B cell (primary cell): ENCODE data around the gene VAV2. TPM values are rescaled to one million over a fixed set of nuclear protein-coding genes. Genes with fewer than 3 reads are reported as not detected.
A peak's percentile ranks its signal among the peaks of the same experiment; 100 is the strongest.

Experiments used
- ATAC-seq: fragments of 200-7000 bp; cut with Tn5 transposase; one replicate; pipeline ENCODE4 v1.10.0; 2021; ENCODE audit warnings: low read depth, mild to moderate bottlenecking, moderate number of reproducible peaks, moderate library complexity
- CTCF ChIA-PET: fragments of 350-600 bp; sonication (Branson Sonifier 250); formaldehyde crosslinking; loops from one replicate; lab custom pipeline; 2021; ENCODE audit warnings: antibody characterized with exemption, inconsistent platforms; lab: Charles Lee
- POLR2A ChIA-PET: fragments of 350-600 bp; sonication (Branson Sonifier 250); formaldehyde crosslinking; loops from one replicate; lab custom pipeline; 2021; ENCODE audit warnings: antibody characterized with exemption; lab: Charles Lee
- DNase-seq: peaks from one replicate; pipeline ENCODE4 v3.0.0; 2013
- H2AFZ ChIP-seq: 2 replicates; pipeline ENCODE4 v1.6.1; 2012; ENCODE audit warnings: mild to moderate bottlenecking, low read depth, low read length; ENCODE audit not compliant: insufficient read depth, poor library complexity, severe bottlenecking
- H3K27ac ChIP-seq, 2 donors: 1 replicate in 1 of 2; 2 replicates in 1 of 2; pipeline ENCODE4 v1.5.1; 2012 to 2013; ENCODE audit warnings: low read length in 2 of 2, mild to moderate bottlenecking in 2 of 2, moderate library complexity in 1 of 2
- H3K27me3 ChIP-seq, 4 experiments: fragments of 200-600 bp in 1 of 4; sonication (generic) in 1 of 4; replicated peaks in 1 of 4; 1 replicate in 2 of 4; 2 replicates in 2 of 4; pipeline versions ENCODE4 v1.6.1 to v1.7.0; 2013 to 2016; ENCODE audit warnings: low read length in 3 of 4, mild to moderate bottlenecking in 2 of 4, mixed read lengths in 1 of 4, moderate library complexity in 1 of 4; ENCODE audit not compliant: insufficient read depth in 4 of 4, control insufficient read depth in 3 of 4; ENCODE audit errors: control extremely low read depth in 1 of 4
- H3K36me3 ChIP-seq, 2 experiments: replicated peaks in 1 of 2; 1 replicate in 1 of 2; 2 replicates in 1 of 2; pipeline versions ENCODE4 v1.6.1 to v1.7.1; 2013; ENCODE audit warnings: low read length in 1 of 2; ENCODE audit not compliant: insufficient read depth in 2 of 2, control insufficient read depth in 1 of 2; ENCODE audit errors: control extremely low read depth in 1 of 2, extremely low read depth in 1 of 2
- H3K4me1 ChIP-seq, 2 donors: fragments of 200-600 bp in 1 of 2; sonication (generic) in 1 of 2; 1 replicate in 1 of 2; 2 replicates in 1 of 2; pipeline versions ENCODE4 v1.5.1 to v1.6.1; 2013 to 2017; ENCODE audit warnings: low read length in 2 of 2; ENCODE audit not compliant: control insufficient read depth in 2 of 2, insufficient read depth in 2 of 2
- H3K4me2 ChIP-seq: replicated peaks from 2 replicates; pipeline ENCODE3; 2012; ENCODE audit warnings: mild to moderate bottlenecking, low read depth, low read length; ENCODE audit not compliant: poor library complexity, severe bottlenecking
- H3K4me3 ChIP-seq, 5 experiments: fragments of 200-600 bp in 1 of 5; sonication (generic) in 1 of 5; 1 replicate in 3 of 5; 2 replicates in 2 of 5; pipeline versions ENCODE4 v1.5.1 to v1.7.0; 2011 to 2016; ENCODE audit warnings: low read length in 4 of 5, mild to moderate bottlenecking in 4 of 5, low read depth in 2 of 5, control low read depth in 1 of 5, moderate library complexity in 1 of 5; ENCODE audit not compliant: insufficient read depth in 1 of 5; ENCODE audit errors: control extremely low read depth in 1 of 5, extremely low read depth in 1 of 5
- H3K79me2 ChIP-seq: fragments of 200-600 bp; sonication (generic); one replicate; pipeline ENCODE4 v1.6.0; 2016; ENCODE audit warnings: low read length; ENCODE audit not compliant: control insufficient read depth, insufficient read depth
- H3K9ac ChIP-seq: fragments of 200-600 bp; sonication (generic); 2 replicates; pipeline ENCODE4 v1.6.1; 2017; ENCODE audit warnings: mild to moderate bottlenecking, low read length, moderate library complexity
- H3K9me3 ChIP-seq, 3 donors: one replicate each; pipeline versions ENCODE4 v1.6.1 to v1.7.1; 2013; ENCODE audit warnings: low read length in 2 of 3; ENCODE audit not compliant: control insufficient read depth in 2 of 3, insufficient read depth in 1 of 3; ENCODE audit errors: control extremely low read depth in 1 of 3
- H4K20me1 ChIP-seq: 2 replicates; pipeline ENCODE4 v1.6.0; 2012; ENCODE audit warnings: mild to moderate bottlenecking, low read length; ENCODE audit not compliant: insufficient read depth, control insufficient read depth, poor library complexity, severe bottlenecking
- H3K27ac Mint-ChIP-seq: one replicate; pipeline ENCODE4 v1.8.0; 2021; ENCODE audit warnings: mixed read lengths
- H3K27me3 Mint-ChIP-seq: one replicate; pipeline ENCODE4 v1.8.0; 2021; ENCODE audit warnings: mixed read lengths
- H3K4me1 Mint-ChIP-seq: one replicate; pipeline ENCODE4 v1.8.0; 2021; ENCODE audit warnings: mixed read lengths
- H3K4me3 Mint-ChIP-seq: one replicate; pipeline ENCODE4 v1.8.0; 2021; ENCODE audit warnings: mixed read lengths
- H3K9me3 Mint-ChIP-seq: one replicate; pipeline ENCODE4 v1.8.0; 2022; ENCODE audit warnings: mixed read lengths; ENCODE audit not compliant: insufficient read depth
- CTCF ChIP-seq: fragments of 200-600 bp; IDR thresholded peaks from one replicate; pipeline ENCODE4 v1.8.0; 2022; ENCODE audit warnings: antibody characterized with exemption, mild to moderate bottlenecking
- EZH2 ChIP-seq: IDR thresholded peaks from 2 replicates; pipeline ENCODE4 v1.6.1; 2012; ENCODE audit warnings: borderline replicate concordance, low read depth, mild to moderate bottlenecking, moderate library complexity, low read length; ENCODE audit not compliant: insufficient read depth, poor library complexity, severe bottlenecking
- WGBS: methylation state at CpG from one replicate; pipeline ENCODE4 v1.1.5; 2013; ENCODE audit warnings: missing lambda C conversion rate; ENCODE audit not compliant: insufficient coverage; 5-methylcytosine and 5-hydroxymethylcytosine counted together
- intact Hi-C: fragments of 100-400 bp; cut with micrococcal nuclease; formaldehyde crosslinking; loops from one replicate; pipeline ENCODE4 v1.10.0; 2022
- polyA plus RNA-seq: library from polyadenylated mRNA; depleted of rRNA; stranded (reverse); fragments of >200 nt; gene quantifications from 2 replicates; pipeline ENCODE4 v1.2.3, GENCODE V29; 2012
- total RNA-seq, 2 donors: library from RNA; stranded (reverse); fragments of 120-200 nt in 1 of 2; gene quantifications; 1 replicate in 1 of 2; 2 replicates in 1 of 2; pipeline versions ENCODE4 v1.2.3 to v1.2.4, GENCODE V29; 2013 to 2022

The VAV2 gene
- total and polyA plus RNA-seq, 2 donors (not counting 1 experiment from before 2014, with no cell fraction given) = 34.4 to 128 TPM

- Histone ChIP-seq H3K4me2 (peak overlapping the region; percentile 92), H4K20me1 (no peaks in the 10 kb centered on the region), H3K4me3 (peak overlapping the region in 3 of 5 experiments; percentile 13 to 63 (median 51)), H3K9ac (peak overlapping the region; percentile 67), H3K36me3 (no peaks in the 10 kb centered on the region), H2AFZ (peak overlapping the region; percentile 75), H3K4me1 (peaks cover 25 to 36% of the 10 kb centered on the region in 2 donors), H3K9me3 (no peaks in the 10 kb centered on the region), H3K79me2 (no peaks in the 10 kb centered on the region), H3K27ac (no peak overlapping the region), H3K27me3 (no peaks in the 10 kb centered on the region)
- WGBS = 74% methylated on average over 7 of the region's 13 CpGs
- ChIA-PET CTCF (interaction anchor here (1.0 to 2.6 kb wide), 3 partner anchors 12 to 43 kb away, joined by 3 to 12 read pairs (median 4); no protein-coding TSS in a partner anchor), POLR2A (no interaction called here)
- DNase-seq (no peak), ATAC-seq (no peak)
- intact Hi-C loops = loop anchor here (5.0 kb wide), 1 partner anchor 49 kb away; no protein-coding TSS in a partner anchor
- Mint-ChIP-seq H3K27me3 (peaks cover 7% of the 10 kb centered on the region), H3K4me3 (peak overlapping the region; percentile 32), H3K4me1 (peaks cover 35% of the 10 kb centered on the region), H3K9me3 (no peaks in the 10 kb centered on the region), H3K27ac (no peak overlapping the region)
- TF ChIP-seq CTCF = no peak
- no peak for TF ChIP-seq EZH2
Observed at GRCh38 chr9:133738640-133739225, 253.4 kb downstream of the VAV2 start.
